Stimulated activated CD8-positive, alpha-beta memory T cell treated with anti-CD3 and anti-CD28 coated beads, Interleukin-15, amount 100 ng/mL, for 48 hours (primary cell): Measurements from ENCODE around the gene ITM2B.
"Not testable (repeated sequence)": the region's sequence is repeated elsewhere in the genome, so short reads cannot be mapped to it uniquely, and the experiment has no call there.

ENCODE experiments used
- DNase-seq, 2 donors: peaks; one replicate each; pipeline ENCODE4 v3.0.0-alpha.2; 2020; ENCODE audit warnings: low read depth in 2 of 2

ITM2B gene

DNA sequence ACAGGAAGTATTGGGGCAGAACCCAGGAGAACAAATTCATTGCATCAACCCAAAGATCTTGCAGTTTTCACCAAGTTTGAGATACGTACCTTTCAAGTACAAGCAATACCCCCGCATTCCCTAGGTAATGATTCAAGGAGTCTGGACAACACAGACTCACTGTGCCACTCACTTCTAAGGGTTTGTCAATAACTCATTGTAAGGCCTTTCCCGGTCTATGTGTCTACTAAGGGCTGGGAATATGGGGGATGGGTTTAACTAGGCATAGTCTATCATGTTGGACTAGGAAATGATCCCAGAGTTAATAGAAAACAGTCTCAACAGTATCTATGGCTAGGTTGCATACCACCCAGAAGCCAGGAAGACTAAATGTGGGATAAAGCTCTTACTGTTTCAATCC is 8.3 kb upstream of the ITM2B start:
- no peak for DNase-seq

DNA sequence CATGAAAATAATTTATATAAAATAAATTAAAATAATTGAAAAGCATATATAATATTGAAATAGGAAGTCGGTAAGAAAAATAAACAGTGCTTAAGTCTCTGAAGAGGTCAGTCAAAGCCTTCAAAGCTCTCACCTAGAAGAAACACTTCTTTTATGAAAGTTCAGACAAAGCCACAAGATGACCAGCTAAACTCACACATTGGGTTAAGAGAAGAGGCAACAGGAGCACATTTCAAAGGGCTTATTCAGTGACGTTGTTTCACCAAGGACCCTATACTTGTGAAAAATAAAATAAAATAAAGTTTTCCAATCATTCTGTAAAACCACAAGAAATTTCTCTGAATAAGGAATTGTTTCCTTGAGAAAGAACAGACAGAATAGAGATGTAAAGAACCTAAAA is 2.5 kb upstream of the ITM2B start:
- DNase-seq = no peak

DNA sequence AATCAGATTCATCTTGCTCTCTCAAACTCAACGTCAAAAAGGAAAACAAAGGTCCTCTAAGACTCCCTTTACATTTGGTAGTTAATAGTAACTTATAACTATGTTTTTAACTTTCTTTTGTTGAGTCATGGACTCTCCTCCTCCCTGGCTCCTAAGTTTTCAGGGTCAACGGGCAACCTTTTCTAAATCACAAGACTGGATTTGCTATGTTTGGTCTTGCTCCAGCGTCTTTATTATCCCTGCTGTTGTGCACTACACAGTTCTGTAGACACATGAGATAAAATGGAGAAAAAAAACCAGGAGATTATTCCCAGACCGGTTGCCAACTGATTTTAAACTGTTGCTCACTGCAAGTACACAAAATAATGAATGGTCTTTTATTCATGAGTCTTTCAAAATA is 1.9 kb upstream of the ITM2B start:
- DNase-seq = no peak

DNA sequence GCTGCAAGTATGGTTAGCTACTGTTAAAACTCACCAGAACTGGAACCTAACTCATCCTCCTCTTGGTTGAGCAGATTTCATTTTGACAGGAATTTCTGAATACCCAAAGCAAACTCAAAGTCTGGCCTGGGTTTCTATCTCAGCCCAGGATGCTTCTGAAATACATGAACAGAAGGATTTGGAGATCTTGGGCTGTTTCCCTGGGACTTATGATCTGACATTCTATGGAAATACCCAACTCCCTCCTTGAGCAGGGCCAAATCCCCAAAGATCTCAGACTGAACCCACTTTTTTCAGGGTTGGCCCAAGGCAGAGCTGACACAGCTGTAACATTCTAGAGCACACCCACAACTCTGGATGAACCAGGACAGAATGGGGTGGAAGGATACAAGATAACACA is 1.1 kb upstream of the ITM2B start:
- DNase-seq = no peak

DNA sequence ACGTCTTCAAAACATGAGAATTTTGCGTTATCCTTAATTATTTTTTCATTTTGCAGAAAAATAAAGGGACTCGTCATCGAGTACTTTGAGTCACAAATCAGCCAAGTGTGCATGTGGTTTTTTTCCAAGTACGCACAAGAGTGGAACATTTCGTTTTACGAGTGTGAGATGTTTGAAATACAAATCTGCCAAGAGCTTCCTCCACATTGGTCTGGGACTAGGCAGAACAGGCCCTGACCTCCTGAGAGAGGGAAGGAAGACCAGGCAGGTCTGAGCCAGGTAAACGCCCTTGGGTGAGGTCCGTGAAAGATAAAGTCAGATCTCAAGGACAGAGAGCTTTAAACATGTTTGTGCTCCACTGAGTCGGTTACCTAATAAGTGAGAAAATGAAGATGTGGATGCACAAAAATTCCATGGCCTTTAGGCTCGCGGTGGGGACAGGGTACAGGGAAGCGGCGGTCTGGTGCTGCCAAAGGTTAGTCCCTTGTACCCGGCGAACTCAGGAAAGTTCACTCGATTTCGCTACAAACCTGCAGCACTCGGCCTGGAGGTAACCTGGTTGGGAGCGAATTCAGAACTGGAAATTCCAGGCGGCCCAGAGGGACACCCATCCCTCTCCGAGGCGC is 473 bp upstream of the ITM2B start:
- no peak for DNase-seq

DNA sequence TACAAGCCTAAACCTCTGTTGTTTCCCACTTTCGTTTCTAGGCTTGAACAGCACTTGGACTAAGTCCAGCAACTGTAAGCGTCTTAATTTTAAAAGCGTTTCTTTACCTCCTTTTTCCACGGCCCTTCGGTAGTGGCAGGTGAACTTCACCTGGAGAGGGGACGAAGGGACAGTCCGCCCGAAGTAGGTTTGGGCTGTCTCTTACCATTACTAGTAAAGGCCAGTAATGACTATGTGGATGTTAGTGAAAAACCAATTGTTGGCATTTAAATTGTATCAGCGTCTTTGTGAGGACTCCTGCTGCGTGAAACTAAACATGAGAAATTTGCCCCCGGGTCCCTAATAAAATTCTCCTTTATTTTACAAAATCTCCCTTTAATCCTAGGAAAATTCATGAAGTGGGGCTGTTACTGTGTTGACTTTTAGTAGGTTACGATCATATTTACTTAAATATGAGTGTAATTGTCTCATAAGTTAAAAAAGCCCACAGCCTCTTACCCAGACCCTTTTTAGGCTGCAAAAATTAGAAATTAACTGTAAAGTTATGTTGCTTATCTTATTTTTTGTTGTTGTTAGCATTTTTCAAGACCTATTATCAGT is 983 bp downstream of the ITM2B start:
- DNase-seq = no peak

DNA sequence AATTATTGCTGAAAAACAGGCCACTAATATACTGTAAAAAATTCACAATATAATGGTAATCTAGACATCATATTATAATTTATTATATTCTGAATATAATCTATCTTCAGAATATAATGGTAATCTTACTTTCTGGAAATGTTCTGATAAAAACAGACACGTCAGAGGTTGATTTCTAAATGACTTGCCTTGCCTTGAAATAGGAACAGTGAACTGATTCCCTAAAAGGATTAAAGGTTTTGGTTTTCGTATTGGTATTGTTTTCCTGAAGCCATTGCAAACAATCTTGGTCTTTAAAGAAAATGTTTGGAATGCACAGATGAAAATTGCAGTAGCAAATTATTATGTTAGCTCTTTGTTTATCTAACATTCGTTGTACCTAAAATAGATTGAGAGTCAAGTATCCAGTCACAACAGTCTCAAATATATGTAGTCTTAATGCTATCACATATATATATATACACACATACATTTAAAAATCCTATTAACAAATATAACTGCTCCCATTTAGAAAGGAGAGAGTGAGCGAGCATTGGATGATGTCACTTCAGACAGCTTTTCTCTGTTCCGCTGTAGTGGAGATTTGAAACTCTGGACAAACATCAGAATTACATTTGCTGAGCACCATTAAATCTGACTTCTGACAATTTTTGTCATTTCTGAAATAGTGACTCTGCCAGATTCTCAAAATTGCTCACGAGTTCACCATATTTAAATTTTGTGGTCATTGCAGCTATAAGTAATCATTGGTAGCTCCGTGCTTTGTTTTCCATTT is 1.7 kb downstream of the ITM2B start:
- no peak for DNase-seq

DNA sequence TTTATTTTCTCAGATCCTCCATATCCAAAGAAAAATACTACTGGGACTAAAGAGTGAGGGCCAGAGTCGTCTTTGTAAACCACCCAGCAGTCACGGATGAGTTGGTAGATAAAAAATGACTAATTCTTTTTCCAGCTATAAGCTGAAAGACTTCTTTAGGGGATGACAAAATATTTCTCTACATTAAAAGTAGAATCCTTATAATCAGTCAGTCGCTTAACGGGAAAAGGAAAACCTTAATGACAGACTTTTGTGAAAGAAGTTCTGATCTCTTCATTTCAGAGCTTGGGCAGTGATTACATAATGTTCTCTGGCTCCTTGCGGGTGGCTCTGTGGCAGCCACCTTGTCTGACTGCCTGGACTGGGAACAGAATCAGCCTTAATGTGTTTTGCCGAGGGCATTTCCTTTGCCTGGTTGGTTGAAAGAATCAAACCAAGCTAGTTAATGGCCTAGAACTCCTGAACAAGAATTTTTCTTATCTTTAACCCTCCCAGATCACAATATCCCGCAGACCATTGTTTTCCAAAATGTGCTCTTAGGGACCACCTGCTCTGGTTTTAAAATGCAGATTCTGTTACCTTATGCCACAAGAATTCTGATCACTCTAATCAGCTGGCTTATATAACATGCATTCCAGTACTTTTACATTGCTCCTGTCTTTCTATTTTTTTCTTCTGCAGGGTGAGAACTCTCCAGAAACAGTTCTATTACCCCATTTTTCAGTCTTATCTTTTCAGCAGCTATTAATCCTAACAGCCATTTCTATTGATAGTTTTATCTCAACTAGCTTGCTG is 2.5 kb downstream of the ITM2B start:
- DNase-seq = no peak

DNA sequence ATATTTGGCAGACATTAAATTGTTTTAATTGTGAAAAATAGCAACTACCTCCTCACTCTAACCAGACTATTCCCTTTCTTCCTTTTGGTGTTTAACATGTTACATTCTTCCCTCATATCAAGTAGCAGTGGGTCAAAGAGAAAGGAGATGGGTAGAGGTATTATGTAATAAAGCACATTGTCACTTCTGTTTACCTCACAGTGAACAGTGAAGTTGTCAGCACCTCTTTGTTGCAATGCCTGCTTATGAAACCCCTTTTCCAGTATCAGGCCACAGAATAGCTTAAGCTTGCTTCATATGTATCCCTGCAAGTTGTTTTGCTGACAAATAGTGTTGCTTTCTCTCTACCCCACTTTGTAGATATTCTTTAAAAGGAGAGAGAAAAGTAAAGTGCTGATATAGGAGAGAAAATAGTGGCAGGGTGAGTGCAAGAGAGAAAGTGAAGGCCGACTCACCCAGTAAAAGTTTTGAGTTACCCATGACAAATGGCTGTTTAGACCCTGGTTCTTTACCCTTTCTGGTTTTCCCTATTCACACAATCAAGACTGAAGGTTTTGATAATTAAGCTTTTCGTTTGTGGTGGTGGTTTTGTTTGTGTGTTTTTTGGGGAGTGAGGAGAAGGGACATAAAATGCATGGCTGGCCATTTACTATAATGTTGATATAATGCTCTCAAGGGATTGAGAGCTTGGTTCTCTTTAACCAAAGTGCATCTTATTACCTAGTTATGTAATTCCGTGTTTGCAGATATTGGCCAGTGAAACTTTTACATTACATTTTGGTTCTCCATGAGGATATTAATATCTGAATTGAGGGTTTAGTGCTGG is 3.7 kb downstream of the ITM2B start:
- no peak for DNase-seq

DNA sequence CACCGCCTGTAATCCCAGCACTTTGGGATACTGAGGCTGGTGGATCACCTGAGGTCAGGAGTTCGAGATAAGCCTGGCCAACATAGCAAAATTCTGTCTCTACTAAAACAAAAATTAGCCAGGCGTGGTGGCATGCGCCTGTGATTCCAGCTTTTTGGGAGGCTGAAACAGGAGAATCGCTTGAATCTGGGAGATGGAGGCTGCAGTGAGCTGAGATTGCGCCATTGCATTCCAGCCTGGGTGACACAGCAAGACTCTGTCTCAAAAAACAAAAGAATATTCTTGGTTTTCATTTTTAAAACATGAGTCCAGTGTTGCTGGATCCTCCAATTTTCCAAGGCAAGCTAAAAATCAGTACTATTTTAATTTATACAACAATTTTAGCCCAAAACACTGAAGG is 6.4 kb downstream of the ITM2B start:
- not testable (repeated sequence) for DNase-seq

DNA sequence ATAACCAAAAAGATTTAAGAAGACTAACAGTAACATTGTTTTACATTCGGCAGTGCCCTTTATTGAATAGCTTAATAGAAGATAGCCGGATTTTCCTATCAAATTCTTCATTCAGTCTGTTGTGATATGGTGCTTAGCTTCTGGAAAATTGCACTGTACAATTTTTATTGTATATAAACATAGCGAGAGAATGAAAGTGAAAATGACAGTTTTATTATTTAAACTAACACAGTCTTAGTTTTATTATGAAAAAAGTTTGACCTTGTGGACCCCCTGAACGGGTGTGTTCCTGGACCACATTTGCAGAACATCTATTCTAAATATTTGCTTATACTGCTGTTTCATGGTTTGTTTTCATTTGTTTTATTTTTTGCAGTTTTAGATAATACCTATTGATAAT is 8.6 kb downstream of the ITM2B start:
- no peak for DNase-seq

DNA sequence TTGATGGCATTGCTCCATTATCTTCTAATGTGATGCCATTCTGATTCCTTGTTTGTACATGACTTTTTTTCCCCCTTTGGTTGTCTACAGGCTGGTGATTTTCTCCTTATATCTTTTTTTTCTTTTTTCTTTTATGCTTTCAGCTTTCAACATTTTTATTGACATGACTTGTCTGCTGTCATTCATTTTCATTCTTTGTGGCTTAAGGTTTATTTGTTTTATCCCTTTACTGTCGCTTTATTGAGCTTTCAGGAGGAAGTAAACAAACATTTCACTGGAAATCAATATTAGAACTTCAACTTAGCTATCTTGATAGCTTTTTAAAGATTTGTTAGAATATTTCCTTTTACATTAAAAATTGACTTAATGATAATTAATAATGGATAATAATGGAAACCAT is 9.7 kb downstream of the ITM2B start:
- no peak for DNase-seq

DNA sequence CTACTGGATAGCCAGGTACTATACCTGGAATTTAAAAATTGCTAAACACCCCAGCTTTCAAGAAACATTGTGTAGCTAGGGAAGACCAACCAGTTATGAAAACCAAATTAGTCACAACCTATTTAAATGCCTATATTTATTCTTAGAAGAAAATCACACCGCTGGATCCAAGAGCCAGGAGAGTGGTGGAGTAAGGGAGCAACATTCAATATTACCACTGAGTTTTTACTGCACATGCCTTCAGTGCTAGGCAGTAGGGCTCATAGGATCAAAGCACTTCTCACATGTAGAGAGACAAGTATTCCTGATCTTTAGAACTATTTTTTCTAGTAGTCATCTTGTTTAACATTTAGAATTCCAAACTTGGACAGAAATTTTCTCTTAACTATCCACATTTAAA is 11.2 kb downstream of the ITM2B start:
- no peak for DNase-seq

DNA sequence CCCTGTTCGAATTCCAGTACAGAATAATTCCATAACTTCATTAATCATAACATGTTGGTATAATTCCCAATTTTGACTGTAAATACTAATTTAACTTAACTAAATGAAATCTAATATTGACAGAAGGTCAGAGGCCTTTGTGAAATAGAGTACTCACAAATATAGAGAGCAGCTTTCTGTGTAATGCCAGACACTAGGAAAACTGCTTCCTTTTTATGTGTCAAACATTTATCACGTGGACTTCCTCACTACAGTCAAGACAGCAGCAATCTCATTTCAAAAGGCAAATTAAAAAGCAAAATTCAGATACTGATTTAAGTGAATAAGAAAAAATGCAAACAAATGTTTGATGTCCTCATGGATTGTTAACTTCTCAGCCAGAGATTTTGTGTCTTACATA is 13.1 kb downstream of the ITM2B start:
- no peak for DNase-seq

DNA sequence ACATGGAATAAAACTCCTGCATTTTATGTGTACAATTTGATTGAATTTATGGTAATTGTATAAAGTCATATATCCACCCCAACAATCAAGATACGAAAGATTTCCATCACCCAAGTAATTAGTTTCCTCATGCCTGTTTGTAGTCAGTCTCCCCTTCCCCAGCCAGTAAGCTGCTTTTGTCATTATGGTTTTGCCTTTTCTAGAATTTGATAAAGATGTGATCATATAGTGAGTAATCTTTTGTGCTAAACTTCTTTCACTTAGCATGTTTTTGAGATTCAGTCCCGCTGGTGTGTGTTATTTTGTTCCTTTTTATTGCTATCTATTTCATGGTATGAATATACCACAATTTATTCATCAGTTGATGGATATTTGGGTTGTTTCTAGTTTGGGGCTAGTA is 16.0 kb downstream of the ITM2B start:
- no peak for DNase-seq

DNA sequence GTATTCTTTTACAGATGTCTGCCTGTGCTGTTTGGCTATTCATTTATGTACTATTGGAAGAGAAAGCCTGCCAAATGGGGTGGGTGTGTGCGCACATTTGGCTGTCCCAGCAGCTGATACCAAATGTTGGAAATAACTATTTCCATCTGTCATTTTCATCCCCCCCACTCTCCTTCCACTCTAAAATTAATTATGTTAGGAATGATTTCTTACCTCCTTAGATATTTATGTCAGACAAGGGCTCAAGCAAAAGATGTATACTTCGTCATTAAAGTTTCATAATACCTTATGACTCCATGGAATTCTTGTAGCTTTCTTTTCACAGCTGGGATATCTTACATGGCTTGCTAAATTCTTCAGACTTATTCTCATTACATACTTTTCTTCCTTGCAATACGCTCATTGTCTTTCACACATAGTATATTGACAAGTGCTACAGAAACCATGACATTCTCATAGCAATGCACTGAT is 18.6 kb downstream of the ITM2B start:
- no peak for DNase-seq

DNA sequence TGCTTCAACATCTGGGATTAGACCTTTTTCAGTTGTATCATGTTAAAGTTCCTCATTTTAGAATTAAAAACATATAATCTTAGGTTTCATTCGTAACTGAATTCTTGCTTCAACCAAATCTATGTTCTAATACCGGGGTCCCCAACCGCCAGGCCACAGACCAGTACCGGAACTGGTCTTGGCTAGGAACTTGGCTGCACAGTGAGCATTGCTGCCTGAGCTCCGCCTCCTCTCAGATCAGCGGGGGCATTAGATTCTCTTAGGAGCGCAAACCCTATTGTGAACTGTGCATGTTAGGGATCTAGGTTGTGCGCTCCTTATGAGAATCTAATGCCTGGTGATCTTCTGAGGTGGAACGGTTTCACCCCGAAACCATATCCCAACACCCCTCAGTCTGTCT is 19.2 kb downstream of the ITM2B start:
- no peak for DNase-seq

DNA sequence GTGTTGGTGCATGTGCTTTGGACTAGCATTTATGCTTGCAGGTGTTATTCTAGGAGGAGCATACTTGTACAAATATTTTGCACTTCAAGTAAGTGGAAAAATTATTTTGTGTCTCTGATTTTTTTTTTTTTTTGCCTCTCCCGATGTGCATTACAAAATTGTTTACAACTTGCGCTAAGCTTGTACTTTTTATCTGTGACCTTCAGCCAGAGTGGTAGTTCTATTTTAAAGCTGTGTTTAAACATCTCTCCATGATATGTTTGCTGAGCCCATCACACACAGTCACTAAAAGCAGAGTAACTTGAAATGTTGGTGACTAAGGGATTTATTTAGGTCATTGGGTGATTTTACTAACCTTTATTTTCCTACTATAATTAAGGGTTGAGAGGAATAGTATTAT is 20.8 kb downstream of the ITM2B start:
- no peak for DNase-seq

DNA sequence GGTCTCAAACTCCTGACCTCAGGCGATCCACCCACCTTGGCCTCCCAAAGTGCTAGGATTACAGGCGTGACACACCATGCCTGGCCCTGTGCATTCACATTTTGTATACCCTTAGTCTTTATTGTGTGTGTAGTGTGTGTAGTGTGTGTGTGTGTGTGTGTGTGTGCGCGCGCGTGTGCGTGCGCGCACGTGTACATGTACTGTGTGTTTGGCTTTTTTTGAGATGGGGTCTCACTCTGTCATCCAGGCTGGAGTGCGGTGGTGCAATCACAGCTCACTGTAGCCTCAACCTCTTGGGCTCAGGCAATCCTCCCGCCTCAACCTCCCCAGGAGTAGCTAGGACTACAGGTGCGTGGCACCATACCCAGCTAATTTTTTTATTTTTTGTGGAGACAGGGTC is 22.1 kb downstream of the ITM2B start:
- no peak for DNase-seq

DNA sequence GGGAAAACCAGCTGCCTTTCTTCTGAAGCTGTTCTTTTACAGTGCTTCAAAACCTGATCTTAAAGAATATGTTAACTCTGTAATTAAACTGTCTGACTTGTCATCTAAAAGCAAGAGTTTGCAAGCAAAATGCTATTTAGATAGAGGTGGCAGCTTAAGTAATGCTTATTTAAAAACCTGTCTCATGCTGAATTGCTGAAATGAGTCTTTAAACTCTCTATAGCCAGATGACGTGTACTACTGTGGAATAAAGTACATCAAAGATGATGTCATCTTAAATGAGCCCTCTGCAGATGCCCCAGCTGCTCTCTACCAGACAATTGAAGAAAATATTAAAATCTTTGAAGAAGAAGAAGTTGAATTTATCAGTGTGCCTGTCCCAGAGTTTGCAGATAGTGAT is 22.9 kb downstream of the ITM2B start:
- DNase-seq = no peak

DNA sequence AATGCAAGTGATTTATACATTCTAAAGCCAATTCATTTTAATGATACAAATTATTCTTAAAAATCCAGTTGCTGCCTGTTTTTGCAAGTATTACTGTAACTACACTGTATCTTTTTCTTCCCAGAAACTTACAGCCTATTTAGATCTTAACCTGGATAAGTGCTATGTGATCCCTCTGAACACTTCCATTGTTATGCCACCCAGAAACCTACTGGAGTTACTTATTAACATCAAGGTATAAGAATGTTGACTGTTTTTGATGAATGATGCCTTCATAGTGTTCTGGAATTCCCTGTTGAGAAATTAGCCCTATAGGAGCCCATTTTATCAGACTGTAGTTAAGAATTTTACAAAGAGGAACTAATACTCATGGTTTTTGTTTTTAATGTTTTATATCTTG is 25.0 kb downstream of the ITM2B start:
- DNase-seq = no peak

DNA sequence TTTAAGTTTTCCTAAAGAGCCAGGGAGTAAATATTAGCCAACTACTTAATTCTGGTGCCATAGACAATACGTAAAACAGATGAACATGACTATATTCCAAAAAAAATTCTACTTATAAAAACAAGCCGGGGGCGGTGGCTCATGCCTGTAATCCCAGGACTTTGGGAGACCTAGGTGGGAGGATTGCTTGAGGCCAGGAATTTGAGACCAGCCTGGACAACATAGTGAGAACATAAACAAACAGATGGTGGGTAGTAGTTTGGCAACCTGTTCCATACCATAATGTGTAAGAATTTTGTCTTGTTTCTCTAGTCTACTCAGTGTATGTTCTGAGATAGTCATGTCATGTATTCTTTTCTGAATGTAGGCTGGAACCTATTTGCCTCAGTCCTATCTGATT is 25.4 kb downstream of the ITM2B start:
- DNase-seq = no peak
